DOHH2 (cell line): ENCODE results near the gene KRTAP4-4.
"Not testable (repeated sequence)": the region's sequence is repeated elsewhere in the genome, so short reads cannot be mapped to it uniquely, and the experiment has no call there.

ENCODE experiments used
- H3F3A ChIP-seq: fragments of 200-600 bp; sonication (generic), shearing (Covaris generic); 2 replicates; pipeline ENCODE4 v1.6.0; 2016; ENCODE audit warnings: antibody characterized with exemption, mild to moderate bottlenecking; ENCODE audit not compliant: control insufficient read depth, insufficient read depth
- H3K27ac ChIP-seq: fragments of 200-600 bp; sonication (generic); 2 replicates; pipeline ENCODE4 v1.5.1; 2014; ENCODE audit warnings: low read depth, mild to moderate bottlenecking, low read length, moderate library complexity
- H3K27me3 ChIP-seq: fragments of 200-600 bp; sonication (generic); 2 replicates; pipeline ENCODE4 v1.6.1; 2014; ENCODE audit warnings: mild to moderate bottlenecking, low read length, mixed read lengths; ENCODE audit not compliant: control insufficient read depth
- H3K36me3 ChIP-seq: fragments of 200-600 bp; sonication (generic); 2 replicates; pipeline ENCODE4 v1.6.1; 2014; ENCODE audit warnings: mild to moderate bottlenecking, low read length, moderate library complexity, mixed read lengths; ENCODE audit not compliant: control insufficient read depth
- H3K4me1 ChIP-seq: fragments of 200-600 bp; sonication (generic); 2 replicates; pipeline ENCODE4 v1.6.1; 2014; ENCODE audit warnings: mild to moderate bottlenecking, low read length, mixed read lengths; ENCODE audit not compliant: control insufficient read depth
- H3K4me2 ChIP-seq: fragments of 200-600 bp; sonication (generic); 2 replicates; pipeline ENCODE4 v1.6.0; 2014; ENCODE audit warnings: mild to moderate bottlenecking, low read length, moderate library complexity
- H3K4me3 ChIP-seq: fragments of 200-600 bp; sonication (generic); 2 replicates; pipeline ENCODE4 v1.5.1; 2014; ENCODE audit warnings: mild to moderate bottlenecking, low read length, mixed read lengths
- H3K79me2 ChIP-seq: fragments of 200-600 bp; sonication (generic); 2 replicates; pipeline ENCODE4 v1.6.1; 2014; ENCODE audit warnings: mild to moderate bottlenecking, low read length, mixed read lengths; ENCODE audit not compliant: control insufficient read depth
- H3K9me2 ChIP-seq: fragments of 200-600 bp; sonication (generic); replicated peaks from 2 replicates; pipeline ENCODE4 v1.6.1; 2014; ENCODE audit warnings: mild to moderate bottlenecking, low read length, mixed read lengths; ENCODE audit not compliant: control insufficient read depth
- H3K9me3 ChIP-seq: fragments of 200-600 bp; sonication (generic); 2 replicates; pipeline ENCODE4 v1.6.1; 2014; ENCODE audit warnings: antibody characterized with exemption, low read length, mixed read lengths; ENCODE audit not compliant: control insufficient read depth, insufficient read depth
- H4K20me1 ChIP-seq: fragments of 200-600 bp; sonication (generic); 2 replicates; pipeline ENCODE4 v1.6.0; 2014; ENCODE audit warnings: low read depth, mild to moderate bottlenecking, antibody characterized with exemption, low read length, moderate library complexity; ENCODE audit not compliant: control insufficient read depth, insufficient read depth
- CTCF ChIP-seq: fragments of 200-600 bp; sonication (generic); IDR thresholded peaks from one replicate; pipeline ENCODE4 v1.5.1; 2014; ENCODE audit warnings: antibody characterized with exemption, mild to moderate bottlenecking, low read depth, low read length; ENCODE audit not compliant: poor library complexity, severe bottlenecking
- EZH2phosphoT487 ChIP-seq: fragments of 200-600 bp; sonication (generic); IDR thresholded peaks from 2 replicates; pipeline ENCODE4 v1.6.1; 2017; ENCODE audit warnings: borderline replicate concordance, mild to moderate bottlenecking, antibody characterized with exemption, low read length, moderate library complexity, mixed read lengths

The KRTAP4-4 gene

GRCh38 chr17:41123292-41123990 lies 37.1 kb downstream of the KRTAP4-4 start:
- Histone ChIP-seq H3K9me3 (peaks cover 27% of the 10 kb centered on the region), H3K4me1 (peaks cover 60% of the 10 kb centered on the region), H3F3A (peaks cover 14% of the 10 kb centered on the region), H3K36me3 (peaks cover 11% of the 10 kb centered on the region; the same call in 1 of the 2 replicates), H3K4me3 (0 out of 2 replicates have a peak overlapping the region, but pooled peaks have one; percentile 2)
- not testable (repeated sequence) for H3K4me2 ChIP-seq, H3K79me2 ChIP-seq, H3K27ac ChIP-seq, H3K9me2 ChIP-seq, H4K20me1 ChIP-seq, H3K27me3 ChIP-seq

GRCh38 chr17:41121742-41122141 lies 38.8 kb downstream of the KRTAP4-4 start:
- Histone ChIP-seq H3K79me2 (no peaks in the 10 kb centered on the region), H3K9me3 (peaks cover 27% of the 10 kb centered on the region), H3K4me1 (peaks cover 77% of the 10 kb centered on the region), H3K4me2 (no peak overlapping the region), H3K27ac (no peak overlapping the region), H4K20me1 (no peaks in the 10 kb centered on the region), H3K9me2 (no peaks in the 10 kb centered on the region), H3F3A (peaks cover 15% of the 10 kb centered on the region), H3K27me3 (no peaks in the 10 kb centered on the region), H3K36me3 (peaks cover 11% of the 10 kb centered on the region), H3K4me3 (no peak overlapping the region)
- TF ChIP-seq CTCF: no peak
- no peak for TF ChIP-seq EZH2phosphoT487

GRCh38 chr17:41119696-41120690 lies 40.6 kb downstream of the KRTAP4-4 start:
- not testable (repeated sequence) for H3K27me3 ChIP-seq, H3K9me2 ChIP-seq, H4K20me1 ChIP-seq, H3K79me2 ChIP-seq
- Histone ChIP-seq H3K4me2 (peak overlapping the region; percentile 94), H3F3A (peaks cover 18% of the 10 kb centered on the region), H3K4me3 (peak overlapping the region; percentile 68), H3K9me3 (peaks cover 22% of the 10 kb centered on the region), H3K27ac (peak overlapping the region; percentile 91), H3K4me1 (peaks cover 91% of the 10 kb centered on the region), H3K36me3 (peaks cover 13% of the 10 kb centered on the region)

DNA sequence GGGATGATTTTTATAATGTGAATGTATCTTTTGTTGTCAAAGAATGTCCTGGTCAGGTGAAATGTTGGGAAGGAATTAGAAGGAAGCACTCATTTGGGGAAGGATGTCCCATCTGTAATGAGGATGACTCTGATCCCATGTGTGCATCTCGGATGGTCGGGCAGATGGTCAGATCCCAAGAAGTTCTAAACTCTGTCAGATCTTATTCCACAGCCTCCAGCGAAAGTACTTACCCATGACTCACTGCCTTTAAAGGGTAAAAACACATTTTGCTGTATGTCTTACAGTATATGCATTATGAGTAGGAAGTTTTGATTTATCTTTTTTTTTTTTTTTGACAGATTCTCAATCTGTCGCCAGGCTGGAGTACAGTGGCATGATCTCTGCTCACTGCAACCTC lies 41.8 kb downstream of the KRTAP4-4 start:
- Histone ChIP-seq H3F3A (peaks cover 18% of the 10 kb centered on the region), H3K27me3 (no peaks in the 10 kb centered on the region), H3K9me2 (no peaks in the 10 kb centered on the region), H3K79me2 (no peaks in the 10 kb centered on the region), H3K4me3 (no peak overlapping the region), H3K36me3 (peaks cover 13% of the 10 kb centered on the region), H3K27ac (peak overlapping the region; percentile 91), H3K4me1 (peaks cover 82% of the 10 kb centered on the region), H3K9me3 (peaks cover 17% of the 10 kb centered on the region), H3K4me2 (no peak overlapping the region), H4K20me1 (no peaks in the 10 kb centered on the region)
- TF ChIP-seq EZH2phosphoT487 (no peak), CTCF (no peak)

DNA sequence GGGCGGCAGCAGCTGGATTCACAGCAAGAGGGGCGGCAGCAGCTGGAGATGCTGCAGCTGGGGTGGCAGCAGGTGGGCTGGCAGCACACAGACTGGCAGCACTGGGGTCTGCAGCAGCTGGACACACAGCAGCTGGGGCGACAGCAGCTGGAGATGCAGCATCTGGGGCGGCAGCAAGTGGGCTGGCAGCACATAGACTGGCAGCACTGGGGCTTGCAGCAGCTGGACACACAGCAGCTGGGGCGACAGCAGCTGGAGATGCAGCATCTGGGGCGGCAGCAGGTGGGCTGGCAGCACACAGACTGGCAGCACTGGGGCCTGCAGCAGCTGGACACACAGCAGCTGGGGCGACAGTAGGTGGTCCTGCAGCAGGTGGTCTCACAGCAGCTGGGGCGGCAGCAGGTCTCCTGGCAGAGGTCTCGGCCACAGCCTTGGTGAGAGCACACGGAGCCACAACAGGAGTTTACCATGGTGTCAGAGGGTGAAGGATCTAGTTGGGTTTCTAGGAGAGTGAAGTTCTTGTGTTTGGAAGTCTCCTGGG lies 42.6 kb downstream of the KRTAP4-4 start, which contains the start of gene KRTAP4-11:
TSS of gene KRTAP4-11 (minus strand) at position 528 of the 541 bp plus-strand sequence. CDS start at position 470, 58 bp downstream.
- peaks cover 15% of the 10 kb centered on the region for H3F3A ChIP-seq
- H3K36me3 ChIP-seq: peaks cover 13% of the 10 kb centered on the region
- H3K79me2 ChIP-seq, H4K20me1 ChIP-seq, H3K27me3 ChIP-seq, H3K9me2 ChIP-seq, H3K4me3 ChIP-seq: not testable (repeated sequence)
- peak within 1 kb of the TSS; percentile 91 for H3K27ac ChIP-seq
- H3K4me1 ChIP-seq: peaks cover 75% of the 10 kb centered on the region
- 0 out of 2 replicates have a peak within 1 kb of the TSS, but pooled peaks have one; percentile 55 for H3K4me2 ChIP-seq
- H3K9me3 ChIP-seq: peaks cover 17% of the 10 kb centered on the region
